ENCODE data around the gene TNXB.

The TNXB gene

GRCh38 chr6:32137454-32137853 is 28.3 kb upstream of the TNXB start:
- H3K4me3 ChIP-seq (ENCODE audit: insufficient read depth in 1 of 2, low read depth in 1 of 2, low read length in 2 of 2), result no peak overlapping the region
- no peak overlapping the region for H2AK5ac ChIP-seq (ENCODE audit: low read length, severe bottlenecking)

GRCh38 chr6:32133786-32134185 is 24.6 kb upstream of the TNXB start:
- H4K91ac ChIP-seq (ENCODE audit: low read length), result no peak overlapping the region

More at GRCh38 chr6:32137454-32137853, 28.3 kb upstream of the TNXB start:
- Histone ChIP-seq H3K14ac (ENCODE audit: low read length in 2 of 2) (no peak overlapping the region), H3K79me1 (replicated peaks; ENCODE audit: low read length, poor library complexity, severe bottlenecking) (no peaks in the 10 kb centered on the region), H4K8ac (ENCODE audit: low read length) (no peak overlapping the region), H3K4ac (ENCODE audit: low read depth in 1 of 2, low read length in 2 of 2) (no peak overlapping the region), H3K27ac (ENCODE audit: low read length, poor library complexity, severe bottlenecking) (no peak overlapping the region), H3K4me1 (ENCODE audit: control insufficient read depth, insufficient read depth, low read depth, low read length) (no peaks in the 10 kb centered on the region), H2BK15ac (ENCODE audit: low read depth, poor library complexity, severe bottlenecking) (no peak overlapping the region), H4K91ac (ENCODE audit: low read length) (no peak overlapping the region), H2BK120ac (ENCODE audit: low read depth, low read length) (no peak overlapping the region), H3K23ac (ENCODE audit: low read length in 2 of 2) (no peak overlapping the region), H2BK12ac (ENCODE audit: low read length in 2 of 2) (no peak overlapping the region), H3K9me3 (ENCODE audit: control insufficient read depth, low read length) (no peaks in the 10 kb centered on the region), H3K36me3 (ENCODE audit: control insufficient read depth in 1 of 2, insufficient read depth in 2 of 2, low read depth in 1 of 2, low read length in 2 of 2) (no peaks in the 10 kb centered on the region), H2BK5ac (ENCODE audit: low read depth, low read length, poor library complexity, severe bottlenecking) (no peak overlapping the region), H3K4me2 (ENCODE audit: low read length, poor library complexity, severe bottlenecking) (no peak overlapping the region), H2AFZ (ENCODE audit: low read depth, low read length) (no peak overlapping the region), H3K27me3 (ENCODE audit: control insufficient read depth in 1 of 2, insufficient read depth in 1 of 2, low read length in 2 of 2) (peaks cover 0 to 6% of the 10 kb centered on the region in 2 experiments), H3K9ac (ENCODE audit: low read length) (no peak overlapping the region), H3K18ac (ENCODE audit: low read depth in 1 of 2, low read length in 2 of 2) (no peak overlapping the region)
- no peak for DNase-seq

GRCh38 chr6:32132110-32132509 is 23.0 kb upstream of the TNXB start:
- peaks cover 19% of the 10 kb centered on the region for H3K4me1 ChIP-seq (ENCODE audit: control insufficient read depth, insufficient read depth, low read depth, low read length)
- H3K27me3 ChIP-seq (ENCODE audit: control insufficient read depth in 1 of 2, insufficient read depth in 1 of 2, low read length in 2 of 2), result peaks cover 0 to 6% of the 10 kb centered on the region in 2 experiments
- H3K36me3 ChIP-seq (ENCODE audit: control insufficient read depth in 1 of 2, insufficient read depth in 2 of 2, low read depth in 1 of 2, low read length in 2 of 2), result no peaks in the 10 kb centered on the region
- H2BK15ac ChIP-seq (ENCODE audit: low read depth, poor library complexity, severe bottlenecking), result no peak overlapping the region
- H3K14ac ChIP-seq (ENCODE audit: low read length in 2 of 2), result no peak overlapping the region
- DNase-seq, result no peak
- H2BK12ac ChIP-seq (ENCODE audit: low read length in 2 of 2), result no peak overlapping the region
- H3K9ac ChIP-seq (ENCODE audit: low read length), result no peak overlapping the region
- H3K4me2 ChIP-seq (ENCODE audit: low read length, poor library complexity, severe bottlenecking), result no peak overlapping the region
- no peak overlapping the region for H2AK5ac ChIP-seq (ENCODE audit: low read length, severe bottlenecking)
- H3K79me1 ChIP-seq (replicated peaks; ENCODE audit: low read length, poor library complexity, severe bottlenecking), result peaks cover 21% of the 10 kb centered on the region
- no peak overlapping the region for H3K27ac ChIP-seq (ENCODE audit: low read length, poor library complexity, severe bottlenecking)
- H2BK5ac ChIP-seq (ENCODE audit: low read depth, low read length, poor library complexity, severe bottlenecking), result no peak overlapping the region
- no peak overlapping the region for H3K4me3 ChIP-seq (ENCODE audit: insufficient read depth in 1 of 2, low read depth in 1 of 2, low read length in 2 of 2)
- H3K18ac ChIP-seq (ENCODE audit: low read depth in 1 of 2, low read length in 2 of 2), result no peak overlapping the region
- no peak overlapping the region for H2AFZ ChIP-seq (ENCODE audit: low read depth, low read length)
- H3K9me3 ChIP-seq (ENCODE audit: control insufficient read depth, low read length), result no peaks in the 10 kb centered on the region
- H4K91ac ChIP-seq (ENCODE audit: low read length), result no peak overlapping the region
- no peak overlapping the region for H3K23ac ChIP-seq (ENCODE audit: low read length in 2 of 2)
- no peak overlapping the region for H4K8ac ChIP-seq (ENCODE audit: low read length)
- H3K4ac ChIP-seq (ENCODE audit: low read depth in 1 of 2, low read length in 2 of 2), result no peak overlapping the region
- H2BK120ac ChIP-seq (ENCODE audit: low read depth, low read length), result no peak overlapping the region

More at GRCh38 chr6:32133786-32134185, 24.6 kb upstream of the TNXB start:
- no peak overlapping the region for H2BK15ac ChIP-seq (ENCODE audit: low read depth, poor library complexity, severe bottlenecking)
- H2BK120ac ChIP-seq (ENCODE audit: low read depth, low read length), result no peak overlapping the region
- peaks cover 0 to 6% of the 10 kb centered on the region in 2 experiments for H3K27me3 ChIP-seq (ENCODE audit: control insufficient read depth in 1 of 2, insufficient read depth in 1 of 2, low read length in 2 of 2)
- DNase-seq, result no peak
- H3K4me1 ChIP-seq (ENCODE audit: control insufficient read depth, insufficient read depth, low read depth, low read length), result peaks cover 11% of the 10 kb centered on the region
- H3K79me1 ChIP-seq (replicated peaks; ENCODE audit: low read length, poor library complexity, severe bottlenecking), result peaks cover 10% of the 10 kb centered on the region
- no peak overlapping the region for H2BK5ac ChIP-seq (ENCODE audit: low read depth, low read length, poor library complexity, severe bottlenecking)
- no peak overlapping the region for H3K14ac ChIP-seq (ENCODE audit: low read length in 2 of 2)
- H3K23ac ChIP-seq (ENCODE audit: low read length in 2 of 2), result no peak overlapping the region
- H3K4me2 ChIP-seq (ENCODE audit: low read length, poor library complexity, severe bottlenecking), result no peak overlapping the region
- 53% methylated on average over 1 of the region's 4 CpGs for WGBS
- H2AK5ac ChIP-seq (ENCODE audit: low read length, severe bottlenecking), result no peak overlapping the region
- no peak overlapping the region for H2BK12ac ChIP-seq (ENCODE audit: low read length in 2 of 2)
- no peak overlapping the region for H3K18ac ChIP-seq (ENCODE audit: low read depth in 1 of 2, low read length in 2 of 2)
- H3K36me3 ChIP-seq (ENCODE audit: control insufficient read depth in 1 of 2, insufficient read depth in 2 of 2, low read depth in 1 of 2, low read length in 2 of 2), result no peaks in the 10 kb centered on the region
- H3K27ac ChIP-seq (ENCODE audit: low read length, poor library complexity, severe bottlenecking), result no peak overlapping the region
- no peak overlapping the region for H3K4me3 ChIP-seq (ENCODE audit: insufficient read depth in 1 of 2, low read depth in 1 of 2, low read length in 2 of 2)
- no peaks in the 10 kb centered on the region for H3K9me3 ChIP-seq (ENCODE audit: control insufficient read depth, low read length)
- H3K9ac ChIP-seq (ENCODE audit: low read length), result no peak overlapping the region
- no peak overlapping the region for H3K4ac ChIP-seq (ENCODE audit: low read depth in 1 of 2, low read length in 2 of 2)
- no peak overlapping the region for H2AFZ ChIP-seq (ENCODE audit: low read depth, low read length)
- H4K8ac ChIP-seq (ENCODE audit: low read length), result no peak overlapping the region

GRCh38 chr6:32131439-32131948 is 22.4 kb upstream of the TNXB start:
- no peak overlapping the region for H4K91ac ChIP-seq (ENCODE audit: low read length)
- no peak overlapping the region for H3K27ac ChIP-seq (ENCODE audit: low read length, poor library complexity, severe bottlenecking)
- H3K4me1 ChIP-seq (ENCODE audit: control insufficient read depth, insufficient read depth, low read depth, low read length), result peaks cover 22% of the 10 kb centered on the region
- no peak for DNase-seq
- peaks cover 0 to 6% of the 10 kb centered on the region in 2 experiments for H3K36me3 ChIP-seq (ENCODE audit: control insufficient read depth in 1 of 2, insufficient read depth in 2 of 2, low read depth in 1 of 2, low read length in 2 of 2)
- H2AFZ ChIP-seq (ENCODE audit: low read depth, low read length), result no peak overlapping the region
- H3K4ac ChIP-seq (ENCODE audit: low read depth in 1 of 2, low read length in 2 of 2), result no peak overlapping the region
- H3K4me2 ChIP-seq (ENCODE audit: low read length, poor library complexity, severe bottlenecking), result no peak overlapping the region
- H3K9ac ChIP-seq (ENCODE audit: low read length), result no peak overlapping the region
- H3K14ac ChIP-seq (ENCODE audit: low read length in 2 of 2), result no peak overlapping the region
- H2BK15ac ChIP-seq (ENCODE audit: low read depth, poor library complexity, severe bottlenecking), result no peak overlapping the region
- H3K79me1 ChIP-seq (replicated peaks; ENCODE audit: low read length, poor library complexity, severe bottlenecking), result peaks cover 27% of the 10 kb centered on the region
- H3K9me3 ChIP-seq (ENCODE audit: control insufficient read depth, low read length), result no peaks in the 10 kb centered on the region
- WGBS, result 99% methylated on average over 6 of the region's 14 CpGs
- no peak overlapping the region for H3K18ac ChIP-seq (ENCODE audit: low read depth in 1 of 2, low read length in 2 of 2)
- H2BK120ac ChIP-seq (ENCODE audit: low read depth, low read length), result no peak overlapping the region
- no peak overlapping the region for H4K8ac ChIP-seq (ENCODE audit: low read length)
- no peak overlapping the region for H2BK12ac ChIP-seq (ENCODE audit: low read length in 2 of 2)
- no peak overlapping the region for H3K4me3 ChIP-seq (ENCODE audit: insufficient read depth in 1 of 2, low read depth in 1 of 2, low read length in 2 of 2)
- no peak overlapping the region for H2BK5ac ChIP-seq (ENCODE audit: low read depth, low read length, poor library complexity, severe bottlenecking)
- H2AK5ac ChIP-seq (ENCODE audit: low read length, severe bottlenecking), result no peak overlapping the region
- peaks cover 0 to 6% of the 10 kb centered on the region in 2 experiments for H3K27me3 ChIP-seq (ENCODE audit: control insufficient read depth in 1 of 2, insufficient read depth in 1 of 2, low read length in 2 of 2)
- no peak overlapping the region for H3K23ac ChIP-seq (ENCODE audit: low read length in 2 of 2)

Data from mesenchymal stem cell (in vitro differentiated cells and primary cell).